Liver (tissue), 9 donors: ENCODE measurements around the gene CEACAM18. TPM values are rescaled to one million over a fixed set of nuclear protein-coding genes. Genes with fewer than 3 reads are reported as not detected.

ENCODE experiments used
- DNase-seq: peaks from one replicate; pipeline ENCODE4 v3.0.0-alpha.2; 2017; ENCODE audit warnings: low spot score
- H3K27ac ChIP-seq, 2 donors: one replicate each; pipeline ENCODE4 v1.7.0; 2013; ENCODE audit warnings: inconsistent platforms in 2 of 2, low read length in 2 of 2, control low read depth in 1 of 2, low read depth in 1 of 2, mild to moderate bottlenecking in 1 of 2
- H3K27me3 ChIP-seq, 4 donors: one replicate each; pipeline versions ENCODE4 v1.6.1 to v1.7.0; 2013; ENCODE audit warnings: low read length in 3 of 4, inconsistent platforms in 1 of 4, mild to moderate bottlenecking in 1 of 4, moderate library complexity in 1 of 4; ENCODE audit not compliant: control insufficient read depth in 4 of 4, insufficient read depth in 4 of 4
- H3K36me3 ChIP-seq, 4 donors: one replicate each; pipeline versions ENCODE4 v1.6.1 to v1.7.0; 2013; ENCODE audit warnings: low read length in 3 of 4, mild to moderate bottlenecking in 3 of 4, low read depth in 1 of 4, moderate library complexity in 1 of 4; ENCODE audit not compliant: control insufficient read depth in 4 of 4, insufficient read depth in 3 of 4
- H3K4me1 ChIP-seq, 4 donors: one replicate each; pipeline versions ENCODE4 v1.6.1 to v1.7.0; 2013; ENCODE audit warnings: low read length in 3 of 4, mild to moderate bottlenecking in 3 of 4, moderate library complexity in 1 of 4; ENCODE audit not compliant: control insufficient read depth in 4 of 4, insufficient read depth in 4 of 4
- H3K4me3 ChIP-seq, 3 donors: one replicate each; pipeline versions ENCODE4 v1.6.1 to v1.7.0; 2013; ENCODE audit warnings: low read length in 3 of 3, control low read depth in 1 of 3, low read depth in 1 of 3, mild to moderate bottlenecking in 1 of 3
- H3K9ac ChIP-seq, 2 donors: one replicate each; pipeline ENCODE4 v1.7.0; 2013; ENCODE audit warnings: low read length in 2 of 2, mild to moderate bottlenecking in 2 of 2, moderate library complexity in 2 of 2, control low read depth in 1 of 2, low read depth in 1 of 2
- H3K9me3 ChIP-seq, 4 donors: one replicate each; pipeline versions ENCODE4 v1.6.1 to v1.7.0; 2013; ENCODE audit warnings: low read length in 3 of 4; ENCODE audit not compliant: control insufficient read depth in 4 of 4
- CTCF ChIP-seq: fragments of 150-350 bp; IDR thresholded peaks from 2 replicates; pipeline ENCODE4 v1.5.1; 2017; ENCODE audit warnings: improper control_type of control experiment, low read depth, low read length; ENCODE audit not compliant: missing input control
- EGR1 ChIP-seq, 2 donors: IDR thresholded peaks; 2 replicates each; pipeline ENCODE4 v1.6.1; 2016 to 2018; ENCODE audit warnings: antibody characterized with exemption in 2 of 2, low read depth in 2 of 2
- FOXA1 ChIP-seq: IDR thresholded peaks from 2 replicates; pipeline ENCODE4 v1.6.1; 2016; ENCODE audit warnings: antibody characterized with exemption
- FOXA2 ChIP-seq: IDR thresholded peaks from 2 replicates; pipeline ENCODE4 v1.6.1; 2016; ENCODE audit warnings: antibody characterized with exemption
- GABPA ChIP-seq, 2 donors: IDR thresholded peaks in 1 of 2; conservative IDR thresholded peaks in 1 of 2; 2 replicates each; pipeline ENCODE4 v1.6.1; 2016; ENCODE audit warnings: antibody characterized with exemption in 2 of 2, mild to moderate bottlenecking in 1 of 2, moderate library complexity in 1 of 2
- HNF4A ChIP-seq, 2 donors: conservative IDR thresholded peaks; 2 replicates each; pipeline ENCODE4 v1.6.1; 2016; ENCODE audit warnings: antibody characterized with exemption in 2 of 2, mild to moderate bottlenecking in 2 of 2
- HNF4G ChIP-seq: IDR thresholded peaks from 2 replicates; pipeline ENCODE4 v1.6.1; 2016; ENCODE audit warnings: antibody characterized with exemption
- JUND ChIP-seq, 2 donors: IDR thresholded peaks; 2 replicates each; pipeline ENCODE4 v1.6.1; 2016; ENCODE audit warnings: antibody characterized with exemption in 2 of 2
- NR2F2 ChIP-seq: IDR thresholded peaks from 2 replicates; pipeline ENCODE4 v1.6.1; 2016; ENCODE audit warnings: antibody characterized with exemption
- RAD21 ChIP-seq, 2 donors: IDR thresholded peaks; 2 replicates each; pipeline ENCODE4 v1.6.1; 2016; ENCODE audit warnings: antibody characterized with exemption in 2 of 2, mild to moderate bottlenecking in 2 of 2
- RXRA ChIP-seq, 2 donors: IDR thresholded peaks; 2 replicates each; pipeline ENCODE4 v1.6.1; 2017 to 2018; ENCODE audit warnings: antibody characterized with exemption in 2 of 2, mild to moderate bottlenecking in 1 of 2
- SP1 ChIP-seq: IDR thresholded peaks from 2 replicates; pipeline ENCODE4 v1.6.1; 2018; ENCODE audit warnings: antibody characterized with exemption, mild to moderate bottlenecking
- TAF1 ChIP-seq: conservative IDR thresholded peaks from 2 replicates; pipeline ENCODE4 v1.6.1; 2016; ENCODE audit warnings: antibody characterized with exemption, mild to moderate bottlenecking
- YY1 ChIP-seq: IDR thresholded peaks from 2 replicates; pipeline ENCODE4 v1.6.1; 2016; ENCODE audit warnings: antibody characterized with exemption, mild to moderate bottlenecking
- WGBS: extraction: QIAGEN DNeasy Blood & Tissue Kit; methylation state at CpG from one replicate; pipeline ENCODE4 v1.1.7; 2013; 5-methylcytosine and 5-hydroxymethylcytosine counted together
- polyA plus RNA-seq, 2 donors: library from polyadenylated mRNA; stranded (reverse) in 1 of 2; unstranded in 1 of 2; fragments of 200-250 nt in 1 of 2; fragments of >200 nt in 1 of 2; fragmentation: Nextera tagmentation in 1 of 2; extraction: Ambion mirVana in 1 of 2; gene quantifications; one replicate each; pipeline versions ENCODE4 v1.2.1 to v1.2.3, GENCODE V29; 2013 to 2015
- total RNA-seq, 2 donors: library from RNA; depleted of rRNA; stranded (reverse); fragments of >200 nt; gene quantifications; one replicate each; pipeline ENCODE4 v1.2.3, GENCODE V29; 2014
- TF ChIP-seq, protein P1 (sequence below): IDR thresholded peaks from 2 replicates; pipeline ENCODE4 v1.6.1; 2016; ENCODE audit warnings: antibody characterized with exemption
- TF ChIP-seq, protein P2 (sequence below): IDR thresholded peaks from 2 replicates; pipeline ENCODE4 v1.6.1; 2016; ENCODE audit warnings: antibody characterized with exemption
- TF ChIP-seq, protein P3 (sequence below): IDR thresholded peaks from 2 replicates; pipeline ENCODE4 v1.6.1; 2016; ENCODE audit warnings: antibody characterized with exemption
- TF ChIP-seq, protein P4 (sequence below): IDR thresholded peaks from 2 replicates; pipeline ENCODE4 v1.6.1; 2016; ENCODE audit warnings: antibody characterized with exemption, mild to moderate bottlenecking
- donor health status: healthy.
- donor health status: healthy.
- donor health status: healthy.
- donor health status: healthy.
- donor health status: healthy.

CEACAM18 gene
- total and polyA plus RNA-seq, 4 donors = not detected

DNA sequence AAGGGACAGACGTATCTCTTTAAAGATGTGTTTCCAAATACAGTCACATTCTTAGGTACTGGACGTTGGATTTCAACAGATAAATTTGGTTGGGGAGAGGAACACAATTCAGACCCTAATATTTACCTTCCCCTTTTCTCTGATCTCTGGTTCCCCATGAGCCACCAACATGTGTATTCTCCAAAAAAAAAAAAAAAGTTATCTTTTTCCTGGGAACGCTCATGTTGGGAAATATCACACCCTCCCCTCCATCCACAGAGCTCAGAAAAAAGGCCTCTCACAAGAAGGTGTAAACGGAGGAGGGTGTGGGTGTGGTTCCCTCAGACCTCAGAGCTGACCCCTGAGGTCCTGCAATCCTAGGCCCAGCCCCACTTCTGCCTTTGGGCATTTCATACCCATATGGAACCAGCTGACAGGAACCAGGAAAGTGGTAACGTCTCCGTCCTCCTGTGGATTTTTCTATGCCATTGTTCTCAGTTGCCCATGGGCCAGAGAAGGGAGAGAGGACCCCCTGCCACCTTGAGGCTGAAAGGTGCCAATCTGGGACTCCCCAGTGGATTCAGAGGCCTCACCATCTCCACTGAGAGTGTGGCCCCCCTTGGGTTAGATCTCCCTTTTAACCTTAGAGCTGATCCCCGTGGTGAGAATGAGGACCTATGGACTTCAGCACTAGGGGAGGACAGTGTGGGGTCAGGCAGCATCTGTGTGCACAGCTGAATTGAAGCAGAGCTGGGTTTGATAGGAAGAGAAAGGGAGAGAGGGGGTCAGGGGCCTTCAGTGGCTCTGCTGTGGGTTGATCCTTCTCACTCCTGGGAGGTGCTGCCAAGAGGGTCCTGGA lies 31.7 kb downstream of the CEACAM18 start:
- no peaks in the 10 kb centered on the region for H3K9me3 ChIP-seq
- no peak overlapping the region for H3K9ac ChIP-seq
- no peak for DNase-seq
- TF ChIP-seq NR2F2 (no peak), JUND (IDR thresholded peaks at IDR 0.05) (no peak), CTCF (no peak), FOXA1 (no peak), EGR1 (IDR thresholded peaks at IDR 0.05; ENCODE audit: low read depth in 2 of 2) (no peak), FOXA2 (no peak), HNF4A (conservative IDR thresholded peaks at IDR 0.05) (no peak), YY1 (no peak), TAF1 (no peak), RXRA (IDR thresholded peaks at IDR 0.05) (no peak)
- TF ChIP-seq, protein P1, sequence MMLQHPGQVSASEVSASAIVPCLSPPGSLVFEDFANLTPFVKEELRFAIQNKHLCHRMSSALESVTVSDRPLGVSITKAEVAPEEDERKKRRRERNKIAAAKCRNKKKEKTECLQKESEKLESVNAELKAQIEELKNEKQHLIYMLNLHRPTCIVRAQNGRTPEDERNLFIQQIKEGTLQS = no peak
- TF ChIP-seq, protein P2, sequence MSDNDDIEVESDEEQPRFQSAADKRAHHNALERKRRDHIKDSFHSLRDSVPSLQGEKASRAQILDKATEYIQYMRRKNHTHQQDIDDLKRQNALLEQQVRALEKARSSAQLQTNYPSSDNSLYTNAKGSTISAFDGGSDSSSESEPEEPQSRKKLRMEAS = no peak
- TF ChIP-seq, protein P3, sequence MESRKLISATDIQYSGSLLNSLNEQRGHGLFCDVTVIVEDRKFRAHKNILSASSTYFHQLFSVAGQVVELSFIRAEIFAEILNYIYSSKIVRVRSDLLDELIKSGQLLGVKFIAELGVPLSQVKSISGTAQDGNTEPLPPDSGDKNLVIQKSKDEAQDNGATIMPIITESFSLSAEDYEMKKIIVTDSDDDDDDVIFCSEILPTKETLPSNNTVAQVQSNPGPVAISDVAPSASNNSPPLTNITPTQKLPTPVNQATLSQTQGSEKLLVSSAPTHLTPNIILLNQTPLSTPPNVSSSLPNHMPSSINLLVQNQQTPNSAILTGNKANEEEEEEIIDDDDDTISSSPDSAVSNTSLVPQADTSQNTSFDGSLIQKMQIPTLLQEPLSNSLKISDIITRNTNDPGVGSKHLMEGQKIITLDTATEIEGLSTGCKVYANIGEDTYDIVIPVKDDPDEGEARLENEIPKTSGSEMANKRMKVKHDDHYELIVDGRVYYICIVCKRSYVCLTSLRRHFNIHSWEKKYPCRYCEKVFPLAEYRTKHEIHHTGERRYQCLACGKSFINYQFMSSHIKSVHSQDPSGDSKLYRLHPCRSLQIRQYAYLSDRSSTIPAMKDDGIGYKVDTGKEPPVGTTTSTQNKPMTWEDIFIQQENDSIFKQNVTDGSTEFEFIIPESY = no peak
- TF ChIP-seq, protein P4, sequence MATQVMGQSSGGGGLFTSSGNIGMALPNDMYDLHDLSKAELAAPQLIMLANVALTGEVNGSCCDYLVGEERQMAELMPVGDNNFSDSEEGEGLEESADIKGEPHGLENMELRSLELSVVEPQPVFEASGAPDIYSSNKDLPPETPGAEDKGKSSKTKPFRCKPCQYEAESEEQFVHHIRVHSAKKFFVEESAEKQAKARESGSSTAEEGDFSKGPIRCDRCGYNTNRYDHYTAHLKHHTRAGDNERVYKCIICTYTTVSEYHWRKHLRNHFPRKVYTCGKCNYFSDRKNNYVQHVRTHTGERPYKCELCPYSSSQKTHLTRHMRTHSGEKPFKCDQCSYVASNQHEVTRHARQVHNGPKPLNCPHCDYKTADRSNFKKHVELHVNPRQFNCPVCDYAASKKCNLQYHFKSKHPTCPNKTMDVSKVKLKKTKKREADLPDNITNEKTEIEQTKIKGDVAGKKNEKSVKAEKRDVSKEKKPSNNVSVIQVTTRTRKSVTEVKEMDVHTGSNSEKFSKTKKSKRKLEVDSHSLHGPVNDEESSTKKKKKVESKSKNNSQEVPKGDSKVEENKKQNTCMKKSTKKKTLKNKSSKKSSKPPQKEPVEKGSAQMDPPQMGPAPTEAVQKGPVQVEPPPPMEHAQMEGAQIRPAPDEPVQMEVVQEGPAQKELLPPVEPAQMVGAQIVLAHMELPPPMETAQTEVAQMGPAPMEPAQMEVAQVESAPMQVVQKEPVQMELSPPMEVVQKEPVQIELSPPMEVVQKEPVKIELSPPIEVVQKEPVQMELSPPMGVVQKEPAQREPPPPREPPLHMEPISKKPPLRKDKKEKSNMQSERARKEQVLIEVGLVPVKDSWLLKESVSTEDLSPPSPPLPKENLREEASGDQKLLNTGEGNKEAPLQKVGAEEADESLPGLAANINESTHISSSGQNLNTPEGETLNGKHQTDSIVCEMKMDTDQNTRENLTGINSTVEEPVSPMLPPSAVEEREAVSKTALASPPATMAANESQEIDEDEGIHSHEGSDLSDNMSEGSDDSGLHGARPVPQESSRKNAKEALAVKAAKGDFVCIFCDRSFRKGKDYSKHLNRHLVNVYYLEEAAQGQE = no peak
- no peak overlapping the region for H3K4me3 ChIP-seq
- H3K27me3 ChIP-seq = peaks cover 0 to 2% (median 0%) of the 10 kb centered on the region in 4 donors
- H3K36me3 ChIP-seq = no peaks in the 10 kb centered on the region
- H3K27ac ChIP-seq = no peak overlapping the region
- 42% methylated on average over 7 of the region's 7 CpGs for WGBS
- H3K4me1 ChIP-seq = no peaks in the 10 kb centered on the region

GRCh38 chr19:51511353-51511752 lies 33.0 kb downstream of the CEACAM18 start:
- Histone ChIP-seq H3K9me3 (no peaks in the 10 kb centered on the region), H3K4me1 (no peaks in the 10 kb centered on the region), H3K27me3 (peaks cover 0 to 2% (median 0%) of the 10 kb centered on the region in 4 donors), H3K27ac (no peak overlapping the region), H3K36me3 (no peaks in the 10 kb centered on the region), H3K4me3 (no peak overlapping the region), H3K9ac (no peak overlapping the region)
- DNase-seq = peak; percentile 52
- 17% methylated on average over 6 of the region's 6 CpGs for WGBS
- TF ChIP-seq RXRA (IDR thresholded peaks at IDR 0.05) = no peak
- TF ChIP-seq, protein P3 = no peak
- TF ChIP-seq SP1 = no peak
- TF ChIP-seq CTCF = no peak
- TF ChIP-seq HNF4G = no peak
- TF ChIP-seq FOXA1 = no peak
- no peak for TF ChIP-seq GABPA (IDR thresholded peaks at IDR 0.05 in 1 of 2, conservative IDR thresholded peaks at IDR 0.05 in 1 of 2)
- no peak for TF ChIP-seq RAD21 (IDR thresholded peaks at IDR 0.05)
- TF ChIP-seq NR2F2 = no peak
- TF ChIP-seq, protein P1 = no peak
